Endothelial cell of umbilical vein (primary cell): ENCODE results near the gene ELANE. TPM values are rescaled to one million over a fixed set of nuclear protein-coding genes. Genes with fewer than 3 reads are reported as not detected.

Experiments used
- BruUV-seq: library from RNA; stranded (reverse); fragments of 400-500 nt; replicated peaks from 2 replicates; lab custom pipeline; 2021; lab: Mats Ljungman, UMichigan
- CTCF ChIA-PET: fragments of 300-600, 350-600 bp; sonication (Branson Sonifier 250); formaldehyde crosslinking; loops from one replicate; lab custom pipeline; 2021; ENCODE audit warnings: antibody characterized with exemption, inconsistent platforms; lab: Charles Lee
- POLR2A ChIA-PET: fragments of 300-600, 350-600 bp; sonication (Branson Sonifier 250); formaldehyde crosslinking; loops from one replicate; lab custom pipeline; 2021; ENCODE audit warnings: antibody characterized with exemption, inconsistent platforms; lab: Charles Lee
- DNase-seq: peaks from one replicate; pipeline ENCODE4 v3.0.0-alpha.2; 2011; ENCODE audit warnings: low read depth, low spot score
- FAIRE-seq: peaks from 2 replicates; lab custom pipeline; 2011; peaks lifted over from hg19 to GRCh38; lab: Jason Lieb, UNC
- H2AFZ ChIP-seq: 2 replicates; pipeline ENCODE4 v1.6.0; 2012; ENCODE audit warnings: low read depth, low read length, control low read depth, inconsistent platforms
- H3K27ac ChIP-seq: 2 replicates; pipeline ENCODE4 v1.5.1; 2011; ENCODE audit warnings: low read depth, mild to moderate bottlenecking, control low read depth, low read length, moderate library complexity; ENCODE audit not compliant: insufficient read depth
- H3K27me3 ChIP-seq, 2 experiments: 2 replicates each; pipeline versions ENCODE4 v1.6.0 to v1.6.1; 2011; ENCODE audit warnings: low read length in 2 of 2, mixed read lengths in 1 of 2; ENCODE audit not compliant: control insufficient read depth in 2 of 2, insufficient read depth in 2 of 2
- H3K36me3 ChIP-seq, 2 experiments: 2 replicates in 1 of 2; 3 replicates in 1 of 2; pipeline ENCODE4 v1.5.1; 2011; ENCODE audit warnings: low read length in 2 of 2, mild to moderate bottlenecking in 1 of 2, moderate library complexity in 1 of 2; ENCODE audit not compliant: control insufficient read depth in 2 of 2, insufficient read depth in 2 of 2; ENCODE audit errors: extremely low read depth in 1 of 2
- H3K4me1 ChIP-seq: 3 replicates; pipeline ENCODE4 v1.5.1; 2011; ENCODE audit warnings: mild to moderate bottlenecking, low read length; ENCODE audit not compliant: control insufficient read depth, insufficient read depth; ENCODE audit errors: extremely low read depth
- H3K4me2 ChIP-seq: 2 replicates; pipeline ENCODE4 v1.6.1; 2011; ENCODE audit warnings: low read length, control low read depth, mixed read lengths; ENCODE audit not compliant: insufficient read depth
- H3K4me3 ChIP-seq, 3 experiments: fragments of 200-600 bp in 1 of 3; sonication (generic), shearing (Covaris generic) in 1 of 3; replicated peaks in 1 of 3; 2 replicates each; pipeline ENCODE4 v1.5.1; 2011 to 2016; ENCODE audit warnings: control low read depth in 3 of 3, low read length in 3 of 3, mild to moderate bottlenecking in 2 of 3, inconsistent platforms in 1 of 3, low read depth in 1 of 3, moderate library complexity in 1 of 3; ENCODE audit not compliant: insufficient read depth in 1 of 3
- H3K79me2 ChIP-seq: 2 replicates; pipeline ENCODE4 v1.6.0; 2012; ENCODE audit warnings: low read length, inconsistent platforms; ENCODE audit not compliant: control insufficient read depth, insufficient read depth
- H3K9ac ChIP-seq: replicated peaks from 2 replicates; pipeline ENCODE3; 2011; ENCODE audit warnings: low read length, control low read depth; ENCODE audit not compliant: insufficient read depth; ENCODE audit errors: extremely low read depth
- H3K9me1 ChIP-seq: replicated peaks from 3 replicates; pipeline ENCODE4 v1.6.0; 2011; ENCODE audit warnings: mild to moderate bottlenecking, low read length; ENCODE audit not compliant: control insufficient read depth, insufficient read depth; ENCODE audit errors: extremely low read depth
- H3K9me3 ChIP-seq: replicated peaks from 2 replicates; pipeline ENCODE4 v1.5.1; 2012; ENCODE audit warnings: low read length, inconsistent platforms; ENCODE audit not compliant: control insufficient read depth, insufficient read depth
- H4K20me1 ChIP-seq: replicated peaks from 2 replicates; pipeline ENCODE3; 2011; ENCODE audit warnings: mild to moderate bottlenecking, low read length; ENCODE audit not compliant: control insufficient read depth, insufficient read depth; ENCODE audit errors: extremely low read depth
- CTCF ChIP-seq, 2 donors: IDR thresholded peaks; 1 replicate in 1 of 2; 2 replicates in 1 of 2; pipeline ENCODE4 v1.5.1; 2011; ENCODE audit warnings: low read length in 2 of 2, mild to moderate bottlenecking in 2 of 2, moderate library complexity in 2 of 2, control low read depth in 1 of 2, inconsistent platforms in 1 of 2, low read depth in 1 of 2; ENCODE audit not compliant: insufficient read depth in 1 of 2; ENCODE audit errors: extremely low read depth in 1 of 2
- EZH2 ChIP-seq: IDR thresholded peaks from 2 replicates; pipeline ENCODE4 v1.6.1; 2012; ENCODE audit warnings: borderline replicate concordance, low read depth, mild to moderate bottlenecking, moderate library complexity, low read length, inconsistent platforms; ENCODE audit not compliant: severe bottlenecking
- FOS ChIP-seq: IDR thresholded peaks from 2 replicates; pipeline ENCODE4 v1.6.1; 2011; ENCODE audit warnings: mild to moderate bottlenecking, low read length, moderate library complexity, borderline replicate concordance; ENCODE audit not compliant: insufficient read depth
- GATA2 ChIP-seq: IDR thresholded peaks from 2 replicates; pipeline ENCODE4 v1.7.0; 2011; ENCODE audit warnings: low read depth, mild to moderate bottlenecking, moderate library complexity, mixed read lengths, low read length; ENCODE audit not compliant: insufficient read length, insufficient read depth
- JUN ChIP-seq: IDR thresholded peaks from 2 replicates; pipeline ENCODE4 v1.6.1; 2011; ENCODE audit warnings: borderline replicate concordance, low read depth; ENCODE audit not compliant: insufficient read length, insufficient read depth
- MAX ChIP-seq: IDR thresholded peaks from 2 replicates; pipeline ENCODE4 v1.6.1; 2011; ENCODE audit not compliant: insufficient read depth, insufficient read length
- MYC ChIP-seq: IDR thresholded peaks from one replicate; pipeline ENCODE4 v1.6.1; 2011; ENCODE audit warnings: mild to moderate bottlenecking, low read depth, low read length
- POLR2A ChIP-seq: IDR thresholded peaks from 2 replicates; pipeline ENCODE4 v1.6.1; 2012; ENCODE audit warnings: low read depth, mild to moderate bottlenecking, control low read depth, low read length
- POLR2AphosphoS5 ChIP-seq: IDR thresholded peaks from 2 replicates; pipeline ENCODE4 v1.6.1; 2012; ENCODE audit warnings: low read depth, mild to moderate bottlenecking, control low read depth, low read length, moderate library complexity; ENCODE audit not compliant: insufficient read depth
- dilution Hi-C: fragments of 300-500 bp; cut with MboI; formaldehyde crosslinking; loops from one replicate; pipeline ENCODE4 v1.15.0; 2019; ENCODE audit warnings: low sequenced_read_pairs; ENCODE audit not compliant: extremely low pct_ligation_motif_present
- intact Hi-C: fragments of 100-400 bp; cut with micrococcal nuclease; formaldehyde crosslinking; loops from one replicate; pipeline ENCODE4 v1.10.0; 2022
- polyA plus RNA-seq, 4 experiments: library from polyadenylated mRNA; depleted of rRNA in 3 of 4; stranded (reverse) in 3 of 4; unstranded in 1 of 4; fragments of >200 nt; gene quantifications; 2 replicates each; pipeline versions ENCODE4 v1.2.1 to v1.2.3, GENCODE V29; 2011 to 2012; ENCODE audit warnings: missing spikeins in 1 of 4
- total RNA-seq: library from RNA; stranded (reverse); gene quantifications from 2 replicates; pipeline ENCODE4 v1.2.3, GENCODE V29; 2021

The ELANE gene
- total and polyA plus RNA-seq, 2 donors (not counting 3 experiments of a cell fraction or from before 2014, with no cell fraction given), result not detected

- peaks cover 90% of the 10 kb centered on the region for H3K79me2 ChIP-seq
- FAIRE-seq (no peak), DNase-seq (no peak)
- H3K9me1 ChIP-seq, result no peaks in the 10 kb centered on the region
- H3K27me3 ChIP-seq, result no peaks in the 10 kb centered on the region
- ChIA-PET POLR2A (no interaction called here), CTCF (interaction anchor here (5.5 kb wide), 1 partner anchor 36 kb away, joined by 32 read pairs; no protein-coding TSS in a partner anchor)
- no peak overlapping the region for H2AFZ ChIP-seq
- dilution Hi-C loops (no loop called here), intact Hi-C loops (no loop called here)
- peaks cover 59 to 81% of the 10 kb centered on the region in 2 experiments for H3K36me3 ChIP-seq
- peaks cover 17% of the 10 kb centered on the region for H3K4me1 ChIP-seq
- H3K27ac ChIP-seq, result no peak overlapping the region
- H3K9me3 ChIP-seq, result no peaks in the 10 kb centered on the region
- no peak overlapping the region for H3K4me2 ChIP-seq
- no peaks in the 10 kb centered on the region for H4K20me1 ChIP-seq
- TF ChIP-seq POLR2A (no peak), EZH2 (no peak), GATA2 (no peak), POLR2AphosphoS5 (no peak), JUN (no peak), FOS (no peak), MYC (no peak), MAX (no peak), CTCF (IDR thresholded peaks at IDR 0.05; ENCODE audit: extremely low read depth in 1 of 2, insufficient read depth in 1 of 2, low read depth in 1 of 2, low read length in 2 of 2) (no peak)
- BruUV-seq, result no TSS peak
- H3K9ac ChIP-seq, result no peak overlapping the region
- no peak overlapping the region for H3K4me3 ChIP-seq
Observed at GRCh38 chr19:805600-806550, 46.2 kb upstream of the ELANE start.
